GM21786 (cell line): ENCODE results near the gene CYTH3.
"Not testable (repeated sequence)": the region's sequence is repeated elsewhere in the genome, so short reads cannot be mapped to it uniquely, and the experiment has no call there.

Source experiments
- ATAC-seq: cut with Tn5 transposase; IDR thresholded peaks from one replicate; pipeline ENCODE4 v1.9.1; 2021; ENCODE audit not compliant: unreplicated experiment

Gene CYTH3

GRCh38 chr7:6272481-6273323, at the start of gene CYTH3:
TSS of gene CYTH3 (minus strand) at chr7:6272624. CDS start at chr7:6272507, 117 bp downstream.
- peak; percentile 65 for ATAC-seq

- ATAC-seq, result no peak
Observed at GRCh38 chr7:6320791-6321190, 48.4 kb upstream of the CYTH3 start.

GRCh38 chr7:6317797-6318438, 45.5 kb upstream of the CYTH3 start:
- no peak for ATAC-seq

GRCh38 chr7:6316226-6316625, 43.8 kb upstream of the CYTH3 start:
- ATAC-seq, result no peak

GRCh38 chr7:6315746-6316145, 43.3 kb upstream of the CYTH3 start:
- ATAC-seq, result no peak

GRCh38 chr7:6310271-6310993, 38.0 kb upstream of the CYTH3 start:
- ATAC-seq, result no peak

- ATAC-seq, result no peak
Observed at GRCh38 chr7:6307762-6308161, 35.3 kb upstream of the CYTH3 start.

GRCh38 chr7:6306471-6306870, 34.0 kb upstream of the CYTH3 start:
- ATAC-seq, result no peak

GRCh38 chr7:6305330-6305729, 32.9 kb upstream of the CYTH3 start:
- no peak for ATAC-seq

- not testable (repeated sequence) for ATAC-seq
Observed at GRCh38 chr7:6301446-6301845, 29.0 kb upstream of the CYTH3 start.

GRCh38 chr7:6299774-6300173, 27.4 kb upstream of the CYTH3 start:
- ATAC-seq, result no peak

GRCh38 chr7:6294839-6295238, 22.4 kb upstream of the CYTH3 start:
- no peak for ATAC-seq

GRCh38 chr7:6293202-6293601, 20.8 kb upstream of the CYTH3 start:
- ATAC-seq, result no peak

GRCh38 chr7:6291941-6292340, 19.5 kb upstream of the CYTH3 start:
- not testable (repeated sequence) for ATAC-seq

- no peak for ATAC-seq
Observed at GRCh38 chr7:6291531-6291930, 19.1 kb upstream of the CYTH3 start.

- no peak for ATAC-seq
Observed at GRCh38 chr7:6290319-6290741, 17.9 kb upstream of the CYTH3 start.

- no peak for ATAC-seq
Observed at GRCh38 chr7:6288270-6288860, 15.9 kb upstream of the CYTH3 start.

- no peak for ATAC-seq
Observed at GRCh38 chr7:6286486-6286885, 14.1 kb upstream of the CYTH3 start.

- ATAC-seq, result no peak
Observed at GRCh38 chr7:6284461-6285360, 12.3 kb upstream of the CYTH3 start.

- no peak for ATAC-seq
Observed at GRCh38 chr7:6284055-6284400, 11.6 kb upstream of the CYTH3 start.
